ENCODE measurements around the gene GAS6.

GAS6 gene

GRCh38 chr13:113804703-113805430 is 59.0 kb downstream of the GAS6 start:
- Histone ChIP-seq H3K36me3 (replicated peaks; ENCODE audit: low read depth, low read length) (no peaks in the 10 kb centered on the region), H3K27ac (ENCODE audit: low read length) (no peak overlapping the region), H3K4me2 (ENCODE audit: low read length) (no peak overlapping the region), H3K79me2 (ENCODE audit: low read length) (no peaks in the 10 kb centered on the region), H4K20me1 (ENCODE audit: insufficient read depth, low read length) (no peaks in the 10 kb centered on the region), H2AFZ (ENCODE audit: low read depth, low read length) (no peak overlapping the region), H3K9ac (ENCODE audit: low read length) (no peak overlapping the region), H3K9me3 (ENCODE audit: insufficient read depth, low read length) (peaks cover 14% of the 10 kb centered on the region; the same call in 1 of the 2 replicates), H3K27me3 (ENCODE audit: low read depth, low read length) (peaks cover 4% of the 10 kb centered on the region; the same call in 1 of the 2 replicates), H3K4me1 (ENCODE audit: low read length) (no peaks in the 10 kb centered on the region), H3K4me3 (ENCODE audit: low read length) (no peak overlapping the region)
- TF ChIP-seq CTCF (IDR thresholded peaks at IDR 0.05; ENCODE audit: low read depth, low read length) = no peak
- no peak for TF ChIP-seq EZH2phosphoT487 (IDR thresholded peaks at IDR 0.05; ENCODE audit: low read depth)

- Histone ChIP-seq H3K9me3 (ENCODE audit: insufficient read depth, low read length) (peaks cover 10% of the 10 kb centered on the region; the same call in 1 of the 2 replicates), H3K4me2 (ENCODE audit: low read length) (no peak overlapping the region), H3K4me1 (ENCODE audit: low read length) (no peaks in the 10 kb centered on the region), H3K36me3 (replicated peaks; ENCODE audit: low read depth, low read length) (no peaks in the 10 kb centered on the region), H3K4me3 (ENCODE audit: low read length) (no peak overlapping the region), H3K79me2 (ENCODE audit: low read length) (no peaks in the 10 kb centered on the region), H3K9ac (ENCODE audit: low read length) (no peak overlapping the region), H4K20me1 (ENCODE audit: insufficient read depth, low read length) (no peaks in the 10 kb centered on the region), H2AFZ (ENCODE audit: low read depth, low read length) (no peak overlapping the region), H3K27me3 (ENCODE audit: low read depth, low read length) (no peaks in the 10 kb centered on the region), H3K27ac (ENCODE audit: low read length) (no peak overlapping the region)
- no peak for TF ChIP-seq EZH2phosphoT487 (IDR thresholded peaks at IDR 0.05; ENCODE audit: low read depth)
These were observed 59.7 kb downstream of the GAS6 start for GRCh38 chr13:113804017-113804702.

- Histone ChIP-seq H4K20me1 (ENCODE audit: insufficient read depth, low read length) (no peaks in the 10 kb centered on the region), H3K27ac (ENCODE audit: low read length) (no peak overlapping the region), H3K4me2 (ENCODE audit: low read length) (no peak overlapping the region), H3K9me3 (ENCODE audit: insufficient read depth, low read length) (peaks cover 7% of the 10 kb centered on the region; the same call in 1 of the 2 replicates), H3K9ac (ENCODE audit: low read length) (no peak overlapping the region), H3K36me3 (replicated peaks; ENCODE audit: low read depth, low read length) (no peaks in the 10 kb centered on the region), H3K4me3 (ENCODE audit: low read length) (no peak overlapping the region), H3K79me2 (ENCODE audit: low read length) (no peaks in the 10 kb centered on the region), H3K4me1 (ENCODE audit: low read length) (no peaks in the 10 kb centered on the region), H2AFZ (ENCODE audit: low read depth, low read length) (no peak overlapping the region), H3K27me3 (ENCODE audit: low read depth, low read length) (no peaks in the 10 kb centered on the region)
- TF ChIP-seq EZH2phosphoT487 (IDR thresholded peaks at IDR 0.05; ENCODE audit: low read depth) = no peak
- TF ChIP-seq CTCF (IDR thresholded peaks at IDR 0.05; ENCODE audit: low read depth, low read length) = no peak
These were observed 60.4 kb downstream of the GAS6 start for GRCh38 chr13:113803409-113804016.

- Histone ChIP-seq H4K20me1 (ENCODE audit: insufficient read depth, low read length) (no peaks in the 10 kb centered on the region), H3K27me3 (ENCODE audit: low read depth, low read length) (no peaks in the 10 kb centered on the region), H3K9me3 (ENCODE audit: insufficient read depth, low read length) (no peaks in the 10 kb centered on the region), H3K4me2 (ENCODE audit: low read length) (no peak overlapping the region), H3K36me3 (replicated peaks; ENCODE audit: low read depth, low read length) (no peaks in the 10 kb centered on the region), H3K4me1 (ENCODE audit: low read length) (no peaks in the 10 kb centered on the region), H3K27ac (ENCODE audit: low read length) (no peak overlapping the region), H2AFZ (ENCODE audit: low read depth, low read length) (no peak overlapping the region), H3K79me2 (ENCODE audit: low read length) (no peaks in the 10 kb centered on the region), H3K9ac (ENCODE audit: low read length) (no peak overlapping the region), H3K4me3 (ENCODE audit: low read length) (no peak overlapping the region)
- no peak for TF ChIP-seq CTCF (IDR thresholded peaks at IDR 0.05; ENCODE audit: low read depth, low read length)
- TF ChIP-seq EZH2phosphoT487 (IDR thresholded peaks at IDR 0.05; ENCODE audit: low read depth) = no peak
These were observed 61.1 kb downstream of the GAS6 start for GRCh38 chr13:113802761-113803160.

All from OCI-LY3 (cell line).